ENCODE data around the gene TMC4. TPM values are rescaled to one million over a fixed set of nuclear protein-coding genes. Genes with fewer than 3 reads are reported as not detected.
"Not testable (repeated sequence)": the region's sequence is repeated elsewhere in the genome, so short reads cannot be mapped to it uniquely, and the experiment has no call there.

The TMC4 gene
- total and polyA plus RNA-seq, 7 donors: 0.66 to 55.4 (median 13.9) TPM; not detected in 2

- no peaks in the 10 kb centered on the region for H3K4me1 ChIP-seq
- DNase-seq: no peak
- H3K4me3 ChIP-seq: no peak overlapping the region
- H3K36me3 ChIP-seq: peaks cover 0 to 33% (median 9%) of the 10 kb centered on the region in 4 donors
- H3K27me3 ChIP-seq: peaks cover 0 to 2% (median 0%) of the 10 kb centered on the region in 3 donors
- no peak overlapping the region for H3K27ac ChIP-seq
- intact Hi-C loops (cut with DNase I): no loop called here
- H3K9me3 ChIP-seq: no peaks in the 10 kb centered on the region
- TF ChIP-seq POLR2AphosphoS5 (IDR thresholded peaks at IDR 0.05) (no peak), EP300 (IDR thresholded peaks at IDR 0.05) (no peak), POLR2A (IDR thresholded peaks at IDR 0.05) (no peak), CTCF (IDR thresholded peaks at IDR 0.05) (no peak)
- WGBS, 2 donors: 85 to 87% methylated on average over 10 of the region's 10 CpGs
These were observed 6.4 kb upstream of the TMC4 start for GRCh38 chr19:54179262-54179852.

GRCh38 chr19:54178581-54179261 is 5.8 kb upstream of the TMC4 start:
- Histone ChIP-seq H3K27ac (no peak overlapping the region), H3K4me1 (no peaks in the 10 kb centered on the region), H3K4me3 (no peak overlapping the region), H3K36me3 (peaks cover 0 to 33% (median 9%) of the 10 kb centered on the region in 4 donors), H3K27me3 (peaks cover 0 to 5% (median 3%) of the 10 kb centered on the region in 3 donors), H3K9me3 (no peaks in the 10 kb centered on the region)
- intact Hi-C loops (cut with DNase I): no loop called here
- no peak for DNase-seq
- 87 to 88% methylated on average over 23 of the region's 23 CpGs for WGBS, 2 donors
- TF ChIP-seq CTCF (IDR thresholded peaks at IDR 0.05) (no peak), POLR2AphosphoS5 (IDR thresholded peaks at IDR 0.05) (no peak), POLR2A (IDR thresholded peaks at IDR 0.05) (no peak), EP300 (IDR thresholded peaks at IDR 0.05) (no peak)

GRCh38 chr19:54173951-54174834 is 1.2 kb upstream of the TMC4 start:
- Histone ChIP-seq H3K36me3 (peaks cover 0 to 6% (median 1%) of the 10 kb centered on the region in 4 donors), H3K4me1 (no peaks in the 10 kb centered on the region), H3K27me3 (peaks cover 7 to 20% (median 15%) of the 10 kb centered on the region in 3 donors), H3K9me3 (no peaks in the 10 kb centered on the region), H3K4me3 (no peak overlapping the region), H3K27ac (no peak overlapping the region)
- intact Hi-C loops (cut with DNase I): no loop called here
- WGBS, 2 donors: 82 to 88% methylated on average over 25 of the region's 25 CpGs
- DNase-seq: no peak
- no peak for TF ChIP-seq POLR2A (IDR thresholded peaks at IDR 0.05)

- H3K27me3 ChIP-seq: peaks cover 7 to 21% (median 15%) of the 10 kb centered on the region in 3 donors
- WGBS, 2 donors: 34 to 44% methylated on average over 15 of the region's 15 CpGs
- no peak for TF ChIP-seq EP300 (IDR thresholded peaks at IDR 0.05)
- no peak for TF ChIP-seq POLR2AphosphoS5 (IDR thresholded peaks at IDR 0.05)
- no peak for TF ChIP-seq POLR2A (IDR thresholded peaks at IDR 0.05)
- TF ChIP-seq CTCF (IDR thresholded peaks at IDR 0.05): no peak
- no peaks in the 10 kb centered on the region for H3K9me3 ChIP-seq
- H3K27ac ChIP-seq: no peak overlapping the region
- no peak for DNase-seq
- intact Hi-C loops (cut with DNase I): no loop called here
- peaks cover 0 to 2% (median under 1%) of the 10 kb centered on the region in 4 donors for H3K4me1 ChIP-seq
- H3K4me3 ChIP-seq: no peak overlapping the region
- H3K36me3 ChIP-seq: peaks cover 0 to 3% (median under 1%) of the 10 kb centered on the region in 4 donors
These were observed 369 bp upstream of the TMC4 start for GRCh38 chr19:54173359-54173699.

GRCh38 chr19:54171736-54172431 is 1.1 kb downstream of the TMC4 start:
- intact Hi-C loops (cut with DNase I); H3K4me3 ChIP-seq; H3K27ac ChIP-seq; H3K4me1 ChIP-seq; H3K36me3 ChIP-seq; H3K9me3 ChIP-seq; DNase-seq: not testable (repeated sequence)
- peaks cover 7 to 34% (median 16%) of the 10 kb centered on the region in 3 donors for H3K27me3 ChIP-seq
- WGBS, 2 donors: 51 to 74% methylated on average over 20 to 21 of the region's 23 CpGs

Measured in sigmoid colon (tissue), 7 donors.